AG09319 (cell line): Measurements from ENCODE around the gene JTB.

Experiments used
- DNase-seq: peaks from one replicate; pipeline ENCODE4 v3.0.0-alpha.2; 2010; ENCODE audit warnings: low read depth; ENCODE audit errors: extremely low read depth
- TF ChIP-seq, protein P1 (sequence below): IDR thresholded peaks from 2 replicates; pipeline ENCODE4 v1.5.1; 2011; ENCODE audit warnings: low read depth, mild to moderate bottlenecking, inconsistent platforms, low read length, moderate library complexity

Gene JTB

DNA sequence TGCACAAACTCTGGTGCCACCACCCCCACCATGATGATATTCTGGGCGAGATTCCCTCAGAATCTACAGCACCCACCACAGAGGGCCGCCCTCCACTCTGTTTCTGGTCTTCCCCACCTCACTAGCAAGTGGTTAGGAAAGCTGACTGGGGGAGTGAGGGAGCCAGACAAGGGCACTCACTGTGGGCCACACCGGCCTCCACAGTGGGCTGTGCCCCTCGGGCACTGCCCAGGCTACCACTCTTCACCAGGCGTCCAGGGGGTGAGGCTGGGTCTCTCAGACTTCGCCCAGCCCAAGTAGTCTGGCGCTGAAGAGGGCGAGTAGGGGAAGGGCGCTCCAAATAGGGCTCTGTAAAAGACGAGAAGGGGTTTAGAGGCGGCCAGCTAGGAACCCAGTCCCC is 43.5 kb downstream of the JTB start:
- DNase-seq = no peak
- TF ChIP-seq, protein P1, sequence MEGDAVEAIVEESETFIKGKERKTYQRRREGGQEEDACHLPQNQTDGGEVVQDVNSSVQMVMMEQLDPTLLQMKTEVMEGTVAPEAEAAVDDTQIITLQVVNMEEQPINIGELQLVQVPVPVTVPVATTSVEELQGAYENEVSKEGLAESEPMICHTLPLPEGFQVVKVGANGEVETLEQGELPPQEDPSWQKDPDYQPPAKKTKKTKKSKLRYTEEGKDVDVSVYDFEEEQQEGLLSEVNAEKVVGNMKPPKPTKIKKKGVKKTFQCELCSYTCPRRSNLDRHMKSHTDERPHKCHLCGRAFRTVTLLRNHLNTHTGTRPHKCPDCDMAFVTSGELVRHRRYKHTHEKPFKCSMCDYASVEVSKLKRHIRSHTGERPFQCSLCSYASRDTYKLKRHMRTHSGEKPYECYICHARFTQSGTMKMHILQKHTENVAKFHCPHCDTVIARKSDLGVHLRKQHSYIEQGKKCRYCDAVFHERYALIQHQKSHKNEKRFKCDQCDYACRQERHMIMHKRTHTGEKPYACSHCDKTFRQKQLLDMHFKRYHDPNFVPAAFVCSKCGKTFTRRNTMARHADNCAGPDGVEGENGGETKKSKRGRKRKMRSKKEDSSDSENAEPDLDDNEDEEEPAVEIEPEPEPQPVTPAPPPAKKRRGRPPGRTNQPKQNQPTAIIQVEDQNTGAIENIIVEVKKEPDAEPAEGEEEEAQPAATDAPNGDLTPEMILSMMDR = no peak

DNA sequence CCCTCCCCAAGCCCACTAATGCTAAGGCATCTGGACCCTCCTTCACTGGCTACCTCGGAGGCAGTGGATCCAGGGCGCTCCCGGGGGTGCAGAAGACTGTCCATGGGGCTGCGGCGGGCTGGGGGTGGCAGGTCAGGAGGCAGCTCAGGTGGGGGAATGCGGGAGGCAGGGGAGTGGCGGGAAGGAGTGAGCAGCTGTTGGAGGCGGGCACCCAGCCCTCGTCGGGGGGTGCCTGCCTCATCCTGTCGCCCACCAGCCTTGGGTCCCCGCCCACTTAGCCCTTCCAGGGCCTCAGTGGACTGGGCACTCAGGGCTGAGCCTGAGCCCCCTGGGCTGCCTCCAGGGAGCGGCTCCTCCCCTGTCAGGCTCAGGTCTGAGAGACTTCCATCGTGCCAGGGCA is 44.0 kb downstream of the JTB start:
- TF ChIP-seq, protein P1 = no peak
- DNase-seq = no peak

DNA sequence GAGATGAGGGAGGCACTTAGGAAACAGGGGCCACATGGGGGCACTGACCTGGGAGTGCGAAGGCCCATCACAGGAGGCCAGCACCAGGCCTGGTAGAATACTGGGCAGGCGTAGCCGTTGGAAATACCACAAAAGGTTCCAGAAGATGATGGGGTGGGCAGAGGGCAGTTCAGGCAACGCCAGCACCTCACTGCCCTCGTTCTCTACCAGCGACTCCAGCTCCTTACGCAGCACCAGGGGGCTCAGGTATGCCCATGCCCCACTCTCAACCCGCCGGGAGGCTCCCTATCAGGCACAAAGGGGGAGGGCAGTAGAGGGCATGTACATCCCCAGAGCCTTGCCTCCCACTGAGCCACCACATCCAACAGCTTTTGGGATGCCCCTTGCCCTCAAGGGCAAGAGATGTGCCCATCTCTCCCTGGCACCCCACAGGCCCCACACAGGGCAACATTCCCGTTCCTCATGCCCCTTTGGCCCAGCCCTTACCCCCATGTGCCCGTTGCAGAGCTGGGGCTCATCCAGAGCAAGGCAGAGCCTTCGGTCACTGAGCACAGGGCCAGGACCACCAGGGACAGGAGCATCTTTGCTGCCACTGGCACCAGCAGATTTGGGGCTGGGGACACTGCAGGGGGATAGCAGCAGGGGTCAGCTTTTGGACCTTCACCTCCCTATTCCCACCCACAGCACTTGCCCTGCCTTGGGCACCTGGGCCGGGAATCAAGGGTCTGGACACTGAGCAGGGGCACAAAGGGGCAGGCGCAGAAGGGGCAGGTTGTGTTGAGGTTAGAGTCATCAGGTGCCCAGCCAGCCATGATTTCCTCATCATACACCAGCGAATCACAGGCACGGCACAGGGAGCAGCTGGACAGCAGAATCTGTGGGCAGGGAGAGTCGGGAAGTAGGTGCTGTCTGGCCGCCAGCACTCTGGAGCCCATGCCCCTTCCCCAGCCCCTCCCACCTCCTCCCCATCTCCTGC is 45.0 kb downstream of the JTB start:
- TF ChIP-seq, protein P1 = no peak
- no peak for DNase-seq

DNA sequence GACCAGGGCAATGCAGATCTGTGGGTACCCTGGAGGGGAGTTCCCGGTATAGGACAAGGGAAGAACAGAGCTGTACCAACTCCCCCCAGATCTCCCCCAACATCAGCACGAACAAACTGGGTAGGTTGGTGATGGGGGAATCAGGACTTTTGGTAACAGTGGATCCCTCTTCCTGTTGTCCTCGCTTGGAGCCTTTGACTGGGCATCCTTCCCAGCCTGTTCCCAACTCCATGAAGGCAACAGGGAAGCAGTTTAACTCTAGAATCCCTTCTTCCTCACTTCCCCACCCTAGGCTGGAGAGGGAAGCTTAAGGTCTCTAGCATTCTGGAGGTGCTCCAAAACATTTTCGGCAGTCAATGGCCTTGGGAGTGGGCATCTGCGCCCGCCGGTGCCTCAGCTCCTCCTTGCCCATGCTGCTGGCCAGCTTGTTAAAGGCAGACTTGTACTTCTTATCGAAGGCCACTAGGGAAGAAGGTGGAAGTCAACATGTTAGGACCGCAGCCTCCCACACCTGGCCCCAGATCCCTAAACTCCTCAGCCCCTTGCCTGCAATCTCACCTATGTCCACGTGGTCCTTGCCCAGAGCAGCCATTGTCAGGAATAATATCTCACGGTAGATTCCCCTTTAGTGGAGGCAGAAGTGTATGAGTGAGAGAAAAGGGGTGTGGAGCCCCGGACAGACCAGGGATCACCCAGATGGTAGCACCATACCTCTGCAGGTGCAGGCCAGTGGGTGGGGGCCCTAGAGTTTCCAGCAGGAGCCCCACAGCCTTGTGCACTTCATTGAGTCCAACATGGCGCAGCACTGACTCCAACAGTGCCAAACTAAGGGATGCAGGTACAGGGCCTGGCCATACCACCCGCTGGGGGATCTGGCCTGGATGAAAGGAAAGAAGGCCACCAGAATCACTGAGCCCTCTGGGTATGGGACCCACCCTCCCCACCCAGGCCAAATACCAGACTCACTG is 47.2 kb downstream of the JTB start:
- TF ChIP-seq, protein P1 = no peak
- DNase-seq = no peak

DNA sequence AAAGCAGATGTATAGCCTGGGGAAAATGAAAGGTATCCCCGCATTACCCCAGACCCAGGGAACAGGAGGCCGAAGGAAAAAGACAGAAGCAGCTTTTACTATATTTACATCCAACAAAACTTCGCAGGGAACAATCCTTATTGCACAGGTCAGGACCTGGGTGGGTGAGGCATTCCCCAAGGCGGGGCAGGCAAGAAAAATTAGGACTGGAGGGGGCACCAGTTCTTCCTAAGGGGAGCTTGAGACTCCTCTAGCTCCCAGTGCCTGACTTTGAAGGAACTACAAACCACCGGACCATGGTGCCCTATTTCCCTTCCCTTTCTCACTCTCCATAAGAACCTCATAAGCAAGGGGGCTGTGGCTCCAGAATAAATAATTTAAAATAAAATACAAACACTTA is 48.0 kb downstream of the JTB start:
- TF ChIP-seq, protein P1 = no peak
- no peak for DNase-seq

DNA sequence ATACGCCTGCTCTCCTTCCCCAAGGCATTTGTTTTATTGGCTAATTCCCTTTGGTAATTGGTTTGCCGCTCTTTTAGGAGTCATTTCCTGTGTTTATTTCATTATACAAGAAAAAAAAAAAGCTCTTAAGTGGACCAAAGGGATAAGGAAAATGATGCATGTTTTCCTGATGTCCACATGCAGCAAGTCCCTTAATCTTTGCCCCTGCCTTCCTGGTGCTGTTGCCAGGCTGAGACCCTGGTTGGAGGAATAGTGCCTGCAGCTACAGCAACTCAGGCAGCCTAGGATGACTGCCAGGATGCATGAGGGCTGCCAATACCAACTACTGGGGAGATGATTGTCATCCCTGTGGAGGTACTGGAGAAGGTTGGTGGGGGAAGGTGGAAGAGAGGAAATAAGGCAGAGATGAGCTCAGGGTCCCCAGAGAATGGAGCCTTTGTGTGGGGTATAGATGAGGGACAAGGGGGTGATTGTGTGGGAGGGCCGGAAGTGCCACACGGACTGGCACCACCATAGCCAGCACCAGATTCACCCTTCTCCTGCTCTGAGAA is 48.6 kb downstream of the JTB start:
- TF ChIP-seq, protein P1 = no peak
- DNase-seq = no peak
